Thoracic aorta (tissue), 2 donors: ENCODE results near the gene PARVA. TPM values are rescaled to one million over a fixed set of nuclear protein-coding genes. Genes with fewer than 3 reads are reported as not detected.

Source experiments
- ATAC-seq: fragments of 150-250 bp; one replicate; pipeline ENCODE4 v1.8.0; 2017; ENCODE audit warnings: low read depth; ENCODE audit not compliant: insufficient number of reproducible peaks, low FRiP score
- DNase-seq: peaks from one replicate; pipeline ENCODE4 v3.0.0-alpha.2; 2020; ENCODE audit warnings: low spot score
- H3K27ac ChIP-seq, 2 donors: fragments of 200-600 bp; sonication (generic); 1 replicate in 1 of 2; 2 replicates in 1 of 2; pipeline ENCODE4 v1.5.1; 2016; ENCODE audit warnings: mild to moderate bottlenecking in 2 of 2, moderate library complexity in 2 of 2
- H3K27me3 ChIP-seq: fragments of 200-600 bp; sonication (generic); replicated peaks from 2 replicates; pipeline ENCODE4 v1.6.0; 2016; ENCODE audit warnings: mild to moderate bottlenecking; ENCODE audit not compliant: insufficient read depth
- H3K36me3 ChIP-seq: fragments of 200-600 bp; sonication (generic); one replicate; pipeline ENCODE4 v1.5.1; 2016
- H3K4me1 ChIP-seq, 2 donors: fragments of 200-600 bp; sonication (generic); 1 replicate in 1 of 2; 2 replicates in 1 of 2; pipeline versions ENCODE4 v1.5.1 to v1.6.0; 2016; ENCODE audit warnings: low read depth in 2 of 2, mild to moderate bottlenecking in 1 of 2; ENCODE audit not compliant: control insufficient read depth in 1 of 2
- H3K4me3 ChIP-seq: fragments of 200-600 bp; sonication (generic); 2 replicates; pipeline ENCODE4 v1.5.1; 2016; ENCODE audit warnings: mild to moderate bottlenecking
- H3K9me3 ChIP-seq: fragments of 200-600 bp; sonication (generic); 2 replicates; pipeline ENCODE4 v1.5.1; 2016
- total RNA-seq, 2 donors: library from RNA; depleted of rRNA; stranded (reverse); fragments of >200 nt; gene quantifications; one replicate each; pipeline versions ENCODE4 v1.1.0 to v1.2.3, GENCODE V29; 2016
- TF ChIP-seq, protein P1 (sequence below): fragments of 200-600 bp; sonication (generic); IDR thresholded peaks from one replicate; pipeline ENCODE4 v1.5.1; 2019; ENCODE audit warnings: antibody characterized with exemption

Gene PARVA
- total RNA-seq, 2 donors from 2014 or later = 96.7 to 99.7 TPM

DNA sequence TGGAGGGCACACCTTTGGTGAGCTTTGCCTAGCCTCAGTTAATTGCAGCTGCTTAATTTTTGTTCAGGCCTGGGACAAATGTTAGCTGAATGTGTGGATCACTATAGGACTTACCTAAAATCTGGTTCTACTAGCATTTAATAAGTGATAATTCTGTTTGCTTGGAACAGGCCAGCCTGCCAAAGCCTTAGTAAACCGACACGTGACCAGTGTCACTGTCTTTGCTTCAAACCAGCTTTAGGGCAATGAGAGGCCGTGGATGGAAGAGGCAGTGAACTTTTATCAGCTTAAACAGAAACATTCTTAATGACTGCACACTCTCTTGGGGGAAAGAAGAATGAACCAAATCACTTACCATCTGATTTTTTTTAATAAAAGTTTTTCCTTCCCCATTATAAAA is 10.8 kb downstream of the PARVA start:
- no peak overlapping the region for H3K4me3 ChIP-seq
- no peak for ATAC-seq
- H3K4me1 ChIP-seq = peaks cover 30 to 59% of the 10 kb centered on the region in 2 donors
- H3K9me3 ChIP-seq = no peaks in the 10 kb centered on the region
- H3K36me3 ChIP-seq = no peaks in the 10 kb centered on the region
- TF ChIP-seq, protein P1, sequence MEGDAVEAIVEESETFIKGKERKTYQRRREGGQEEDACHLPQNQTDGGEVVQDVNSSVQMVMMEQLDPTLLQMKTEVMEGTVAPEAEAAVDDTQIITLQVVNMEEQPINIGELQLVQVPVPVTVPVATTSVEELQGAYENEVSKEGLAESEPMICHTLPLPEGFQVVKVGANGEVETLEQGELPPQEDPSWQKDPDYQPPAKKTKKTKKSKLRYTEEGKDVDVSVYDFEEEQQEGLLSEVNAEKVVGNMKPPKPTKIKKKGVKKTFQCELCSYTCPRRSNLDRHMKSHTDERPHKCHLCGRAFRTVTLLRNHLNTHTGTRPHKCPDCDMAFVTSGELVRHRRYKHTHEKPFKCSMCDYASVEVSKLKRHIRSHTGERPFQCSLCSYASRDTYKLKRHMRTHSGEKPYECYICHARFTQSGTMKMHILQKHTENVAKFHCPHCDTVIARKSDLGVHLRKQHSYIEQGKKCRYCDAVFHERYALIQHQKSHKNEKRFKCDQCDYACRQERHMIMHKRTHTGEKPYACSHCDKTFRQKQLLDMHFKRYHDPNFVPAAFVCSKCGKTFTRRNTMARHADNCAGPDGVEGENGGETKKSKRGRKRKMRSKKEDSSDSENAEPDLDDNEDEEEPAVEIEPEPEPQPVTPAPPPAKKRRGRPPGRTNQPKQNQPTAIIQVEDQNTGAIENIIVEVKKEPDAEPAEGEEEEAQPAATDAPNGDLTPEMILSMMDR = no peak
- no peak for DNase-seq
- no peaks in the 10 kb centered on the region for H3K27me3 ChIP-seq
- no peak overlapping the region for H3K27ac ChIP-seq

DNA sequence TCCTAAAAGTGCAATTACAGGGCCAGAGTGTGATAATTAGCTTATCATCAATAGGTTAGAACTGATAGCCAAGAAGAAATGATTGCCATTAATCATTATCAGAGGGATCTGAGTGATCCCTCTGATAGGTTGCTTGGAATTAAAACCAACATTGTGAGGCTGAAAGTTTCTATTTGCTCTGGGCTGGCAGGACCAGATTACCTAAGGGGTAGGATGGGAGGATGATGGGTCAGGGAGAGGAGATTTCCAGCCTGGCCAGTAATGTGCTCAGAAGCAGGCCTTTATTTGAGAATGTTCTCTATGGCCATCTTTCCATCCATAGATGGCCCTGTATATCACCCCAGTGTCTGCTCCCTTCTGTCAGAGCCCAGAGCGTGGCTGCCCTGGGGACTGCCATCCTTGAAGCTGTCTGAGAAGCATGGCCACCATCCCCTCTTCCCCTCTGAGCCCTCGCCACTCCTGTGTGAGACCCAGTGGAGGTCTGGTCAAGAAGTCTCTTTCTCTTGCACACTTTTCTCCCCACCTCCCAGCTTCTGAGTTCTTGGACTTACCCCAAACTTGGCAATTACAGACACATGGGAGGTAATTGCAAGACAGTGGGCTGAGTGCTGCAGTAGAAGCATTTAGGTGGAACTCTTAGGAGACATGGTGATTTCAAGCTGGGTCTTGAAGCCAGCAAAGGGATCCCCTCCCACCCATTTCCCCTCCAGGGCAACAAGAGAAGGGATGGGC is 11.7 kb downstream of the PARVA start:
- ATAC-seq = no peak
- no peak overlapping the region for H3K4me3 ChIP-seq
- no peak overlapping the region for H3K27ac ChIP-seq
- H3K9me3 ChIP-seq = no peaks in the 10 kb centered on the region
- H3K4me1 ChIP-seq = peaks cover 30 to 59% of the 10 kb centered on the region in 2 donors
- no peaks in the 10 kb centered on the region for H3K27me3 ChIP-seq
- TF ChIP-seq, protein P1 = no peak
- DNase-seq = no peak
- H3K36me3 ChIP-seq = no peaks in the 10 kb centered on the region

DNA sequence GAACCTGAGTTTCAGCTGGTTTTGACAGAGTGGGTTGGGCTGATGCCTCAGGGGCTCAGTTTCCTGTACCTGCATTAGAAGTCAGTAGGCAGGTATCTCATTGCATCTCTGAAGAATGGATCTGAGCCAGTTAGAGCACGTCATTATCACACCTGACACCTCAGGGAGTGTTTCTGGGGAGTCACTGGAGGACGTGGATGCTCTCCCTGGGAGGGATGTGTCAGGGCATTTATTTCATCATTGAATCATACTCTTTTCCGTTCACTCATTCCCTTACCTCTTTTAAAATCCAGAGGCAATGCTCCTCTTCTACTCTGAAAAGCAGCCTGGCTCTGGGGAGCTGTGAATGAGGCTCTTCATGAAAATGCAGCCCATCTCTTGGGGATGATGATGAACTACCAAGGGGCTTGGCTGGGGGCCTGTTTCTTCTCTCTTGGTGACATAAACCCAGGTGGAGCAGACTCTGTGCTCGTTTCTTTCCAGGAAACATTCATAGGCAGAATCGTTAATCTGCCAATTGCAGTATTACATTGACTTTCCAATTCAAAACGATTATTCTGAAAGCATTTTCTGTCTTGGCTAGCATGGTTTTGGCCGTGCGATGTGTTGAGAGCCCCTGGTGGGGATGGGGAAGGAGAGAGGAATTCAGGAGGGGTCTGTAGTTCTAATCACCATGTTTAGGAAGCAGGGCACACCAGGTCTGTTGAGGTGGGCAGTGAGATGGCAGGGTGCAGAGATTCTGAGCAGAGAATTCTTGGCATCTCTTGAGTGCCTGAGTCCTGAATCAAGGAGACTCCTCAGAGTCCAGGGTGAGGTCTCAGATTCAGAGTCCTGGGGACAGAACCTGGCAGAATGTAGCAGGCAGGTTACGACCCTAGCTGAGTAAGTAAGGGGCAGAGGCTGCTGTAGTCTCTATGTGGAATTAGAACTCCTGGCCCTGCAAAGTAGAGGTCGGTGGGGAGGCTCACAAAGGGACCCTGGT is 12.6 kb downstream of the PARVA start:
- H3K36me3 ChIP-seq = no peaks in the 10 kb centered on the region
- H3K4me3 ChIP-seq = no peak overlapping the region
- no peaks in the 10 kb centered on the region for H3K27me3 ChIP-seq
- H3K9me3 ChIP-seq = no peaks in the 10 kb centered on the region
- peaks cover 30 to 59% of the 10 kb centered on the region in 2 donors for H3K4me1 ChIP-seq
- peak overlapping the region; percentile 39 to 57 for H3K27ac ChIP-seq
- no peak for DNase-seq
- ATAC-seq = no peak
- TF ChIP-seq, protein P1 = no peak

DNA sequence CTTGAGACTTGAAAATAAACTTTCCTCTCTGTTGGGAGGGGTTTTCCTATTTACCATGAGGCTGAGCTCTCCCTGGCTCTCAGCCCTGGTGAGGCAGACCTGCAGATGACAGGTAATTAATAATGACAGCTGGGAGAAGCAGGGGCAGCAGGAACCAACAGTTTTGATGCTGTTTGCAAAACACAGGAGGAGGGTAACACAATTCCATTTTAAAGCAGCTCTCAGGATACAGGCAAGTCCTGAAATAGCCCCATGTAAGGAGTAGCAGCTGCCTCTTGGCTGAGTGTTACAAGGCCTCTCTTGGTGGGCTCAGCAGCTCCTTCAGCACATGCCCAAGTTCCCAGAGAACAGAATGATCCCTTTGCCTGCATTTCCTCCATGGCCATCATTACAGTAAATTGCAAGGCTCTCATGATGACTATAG is 13.3 kb downstream of the PARVA start:
- Histone ChIP-seq H3K4me3 (no peak overlapping the region), H3K4me1 (peaks cover 30 to 57% of the 10 kb centered on the region in 2 donors), H3K27me3 (no peaks in the 10 kb centered on the region), H3K27ac (peak overlapping the region; percentile 20 to 57), H3K9me3 (no peaks in the 10 kb centered on the region), H3K36me3 (no peaks in the 10 kb centered on the region)
- ATAC-seq = no peak
- TF ChIP-seq, protein P1 = no peak
- no peak for DNase-seq

DNA sequence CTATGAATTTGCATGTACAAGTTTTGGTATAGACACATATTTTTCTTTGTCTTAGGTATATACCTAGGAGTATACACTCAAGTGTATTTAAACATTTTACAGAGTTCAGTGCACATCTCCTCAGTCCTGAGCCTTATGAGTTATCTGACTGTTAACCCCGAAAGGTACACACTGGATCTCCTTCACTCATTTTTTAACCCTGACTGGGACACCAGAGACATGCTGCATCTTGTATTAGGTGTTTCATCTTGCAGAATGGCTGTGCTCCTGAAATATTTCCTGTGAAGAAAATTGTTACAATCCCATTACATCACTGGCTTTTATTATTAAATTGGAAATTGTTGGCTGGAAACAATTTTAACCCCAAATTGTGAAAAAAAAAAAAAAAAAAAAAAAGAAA is 15.3 kb downstream of the PARVA start:
- Histone ChIP-seq H3K36me3 (no peaks in the 10 kb centered on the region), H3K9me3 (no peaks in the 10 kb centered on the region), H3K4me3 (no peak overlapping the region), H3K27me3 (no peaks in the 10 kb centered on the region), H3K4me1 (peaks cover 24 to 47% of the 10 kb centered on the region in 2 donors), H3K27ac (no peak overlapping the region)
- ATAC-seq (no peak), DNase-seq (no peak)
- TF ChIP-seq, protein P1 = no peak
